GM19043 (cell line): ENCODE results near the gene PAXX.
"Not testable (repeated sequence)": the region's sequence is repeated elsewhere in the genome, so short reads cannot be mapped to it uniquely, and the experiment has no call there.

Source experiments
- ATAC-seq: cut with Tn5 transposase; IDR thresholded peaks from one replicate; pipeline ENCODE4 v1.9.1; 2021; ENCODE audit warnings: low read depth; ENCODE audit not compliant: unreplicated experiment

PAXX gene

GRCh38 chr9:136997830-136998234 lies 5.6 kb downstream of the PAXX start:
- no peak for ATAC-seq

- ATAC-seq = peak; percentile 67
Observed at GRCh38 chr9:137000177-137000930, 8.1 kb downstream of the PAXX start.

- no peak for ATAC-seq
Observed at GRCh38 chr9:137001857-137002645, 9.8 kb downstream of the PAXX start.

- no peak for ATAC-seq
Observed at GRCh38 chr9:137002646-137003041, 10.4 kb downstream of the PAXX start.

DNA sequence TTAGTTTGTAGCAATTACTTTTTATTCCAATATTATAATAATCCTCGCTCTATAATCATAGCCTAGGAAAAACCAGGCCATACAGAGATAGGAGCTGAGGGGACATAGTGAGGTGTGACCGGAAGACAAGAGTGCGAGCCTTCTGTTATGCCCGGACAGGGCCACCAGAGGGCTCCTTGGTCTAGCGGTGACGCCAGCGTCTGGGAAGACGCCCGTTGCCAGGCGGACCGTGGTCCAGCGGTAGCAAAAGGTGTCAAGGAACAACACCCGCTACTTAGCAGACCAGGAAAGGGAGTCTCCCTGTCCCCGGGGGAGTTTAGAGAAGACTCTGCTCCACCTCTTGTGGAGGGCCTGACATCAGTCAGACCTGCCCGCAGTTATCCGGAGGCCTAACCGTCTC lies 12.1 kb downstream of the PAXX start:
- ATAC-seq = not testable (repeated sequence)

DNA sequence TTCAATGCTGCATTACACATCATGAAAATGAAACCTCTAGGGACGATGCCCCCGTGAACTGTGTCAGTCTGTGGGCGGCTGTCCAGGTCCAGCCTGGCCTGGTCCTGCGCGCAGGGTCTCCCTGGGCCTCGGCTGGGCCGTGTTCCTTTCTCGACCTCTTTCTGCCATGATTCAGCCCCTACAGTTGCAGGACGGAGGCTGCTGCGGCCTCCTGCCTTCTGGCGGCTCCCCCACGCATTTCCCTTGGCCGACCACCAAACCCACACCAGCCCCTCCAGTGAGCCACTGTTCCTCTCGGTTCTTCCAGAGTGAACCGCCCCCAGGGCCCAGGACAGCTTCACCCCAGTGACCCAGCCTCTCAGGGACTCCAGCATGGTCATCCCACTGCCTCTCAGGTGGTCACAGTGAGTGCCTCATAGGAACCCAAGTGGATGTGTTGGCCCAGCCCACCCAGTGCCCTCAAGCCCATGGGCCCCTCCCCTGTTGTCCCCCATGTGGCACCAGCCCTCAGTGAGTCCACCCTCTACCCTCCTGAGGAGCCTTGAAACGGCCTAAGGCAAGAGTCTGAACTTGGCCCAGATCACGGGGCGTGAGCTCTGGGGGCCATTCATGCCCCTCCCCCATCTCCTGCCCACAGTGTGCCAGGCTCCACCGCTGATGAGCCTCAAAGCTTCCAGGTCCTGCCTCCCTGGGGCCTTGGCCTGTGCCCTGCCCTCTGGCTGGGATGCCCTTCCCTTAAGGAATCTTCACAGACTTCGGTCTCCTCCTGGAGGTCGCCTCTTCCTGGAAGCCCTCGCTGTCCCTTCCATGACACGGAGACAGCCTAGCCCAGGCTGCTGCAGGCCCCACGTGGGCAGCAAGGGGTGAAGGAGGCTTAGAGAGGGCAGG lies 14.1 kb downstream of the PAXX start:
- no peak for ATAC-seq

DNA sequence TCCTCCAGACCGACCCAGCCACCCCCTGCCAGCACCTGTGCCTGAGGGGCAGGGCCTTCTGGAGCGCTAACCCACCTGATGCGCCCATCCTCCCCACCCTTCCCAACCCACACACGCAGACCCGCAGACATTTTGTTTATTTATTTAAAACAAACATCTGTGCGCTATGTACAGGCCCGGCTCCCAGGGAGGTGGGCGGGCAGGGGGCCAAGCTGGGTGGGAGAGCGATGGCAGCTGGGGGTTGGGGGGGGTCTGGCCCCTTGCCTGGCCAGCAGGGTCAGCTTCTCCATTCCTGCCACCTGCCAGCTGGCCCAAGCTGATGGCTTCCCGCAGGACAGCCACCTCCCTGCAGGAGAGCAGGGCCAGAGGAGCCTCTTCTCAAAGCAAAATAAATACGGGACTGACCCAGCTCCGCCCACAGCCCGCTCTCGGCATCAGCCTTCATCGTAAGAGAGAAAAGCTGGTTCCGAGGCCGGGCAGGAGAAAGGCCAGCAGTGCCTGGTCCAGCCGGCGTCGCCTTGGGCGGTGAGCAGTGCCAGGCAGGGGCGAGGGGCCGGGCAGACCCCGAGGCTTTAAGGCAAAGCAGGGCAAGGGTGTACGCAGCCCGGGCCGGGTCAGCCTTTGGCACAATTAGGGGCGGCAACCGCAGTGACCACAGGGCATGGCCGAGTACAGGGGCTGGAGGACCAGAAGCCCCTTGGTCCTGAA lies 15.0 kb downstream of the PAXX start:
- ATAC-seq = no peak

- ATAC-seq = no peak
Observed at GRCh38 chr9:137007816-137008270, 15.6 kb downstream of the PAXX start.

DNA sequence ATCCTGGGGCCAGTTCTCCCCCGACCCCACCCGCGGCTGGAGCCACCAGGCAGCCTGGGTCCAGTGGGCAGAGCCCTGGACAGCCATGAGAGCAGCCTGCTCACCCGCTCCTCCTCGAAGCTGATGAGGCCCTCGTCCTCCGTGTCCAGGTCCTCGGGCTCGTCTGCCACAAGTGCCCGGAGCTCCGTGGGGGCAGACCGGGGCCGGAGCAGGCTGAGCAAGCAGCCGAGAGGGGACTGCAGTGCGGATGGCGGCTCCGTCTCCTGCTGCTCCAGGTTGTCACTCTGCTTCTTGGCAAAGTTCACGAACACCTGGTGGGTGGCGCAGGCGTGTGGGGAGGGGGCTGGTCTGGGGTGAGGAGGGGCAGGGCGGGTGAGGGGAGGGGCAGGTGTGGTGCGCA lies 16.1 kb downstream of the PAXX start:
- no peak for ATAC-seq

GRCh38 chr9:137009217-137009616 lies 17.0 kb downstream of the PAXX start:
- ATAC-seq = no peak

GRCh38 chr9:137009938-137010732 lies 17.9 kb downstream of the PAXX start:
- ATAC-seq = no peak

GRCh38 chr9:137011156-137011555 lies 18.9 kb downstream of the PAXX start:
- no peak for ATAC-seq

- no peak for ATAC-seq
Observed at GRCh38 chr9:137011907-137012675, 19.9 kb downstream of the PAXX start.

GRCh38 chr9:137012694-137013570 lies 20.7 kb downstream of the PAXX start:
- no peak for ATAC-seq

GRCh38 chr9:137013571-137013940 lies 21.3 kb downstream of the PAXX start:
- ATAC-seq = no peak

GRCh38 chr9:137014166-137014565 lies 21.9 kb downstream of the PAXX start:
- ATAC-seq = no peak

GRCh38 chr9:137014776-137015539 lies 22.7 kb downstream of the PAXX start:
- no peak for ATAC-seq
